AG10803 (cell line): Measurements from ENCODE around the gene LRRC75B.
"Not testable (repeated sequence)": the region's sequence is repeated elsewhere in the genome, so short reads cannot be mapped to it uniquely, and the experiment has no call there.

Experiments used
- DNase-seq: peaks from one replicate; pipeline ENCODE4 v3.0.0; 2010; ENCODE audit warnings: low read depth
- H3K4me3 ChIP-seq: 2 replicates; pipeline ENCODE4 v1.5.1; 2011; ENCODE audit warnings: mild to moderate bottlenecking, low read length, control low read depth
- CTCF ChIP-seq: conservative IDR thresholded peaks from 2 replicates; pipeline ENCODE4 v1.5.1; 2011; ENCODE audit warnings: mild to moderate bottlenecking, low read length, control low read depth, inconsistent platforms

The LRRC75B gene

DNA sequence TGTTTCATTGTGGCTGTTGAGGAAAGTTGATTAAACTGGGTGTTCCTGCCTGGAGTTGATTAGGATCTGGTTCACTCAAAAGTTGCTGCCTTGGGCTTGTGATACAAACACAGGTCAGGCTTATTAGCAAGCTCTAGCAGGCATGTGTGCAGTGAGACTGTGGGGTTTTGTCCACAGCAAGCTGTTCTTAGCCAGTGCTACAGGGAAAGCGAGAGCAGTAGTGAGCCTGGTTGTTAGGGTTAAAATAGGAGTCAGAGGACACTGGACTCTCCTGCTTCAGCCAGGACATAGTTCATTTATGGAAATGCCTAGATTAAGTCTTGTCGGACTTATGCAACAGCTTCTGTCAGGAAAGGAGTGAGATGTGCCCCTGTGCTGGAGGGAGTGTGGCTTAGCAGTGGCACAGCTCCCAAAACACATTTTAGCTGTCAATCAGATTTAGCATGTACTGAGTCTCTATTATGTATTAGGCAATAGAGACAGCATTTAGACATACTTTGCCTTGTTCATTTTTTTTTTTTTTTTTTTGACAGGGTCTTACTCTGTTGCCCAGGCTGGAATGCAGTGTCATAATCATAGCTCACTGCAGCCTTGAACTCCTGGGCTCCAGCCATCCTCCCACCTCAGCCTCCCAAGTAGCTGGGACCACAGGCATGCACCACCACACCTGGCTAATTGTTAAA is 28.4 kb downstream of the LRRC75B start:
- no peak overlapping the region for H3K4me3 ChIP-seq
- no peak for TF ChIP-seq CTCF
- DNase-seq, result peak; percentile 70

- DNase-seq, result no peak
- no peak overlapping the region for H3K4me3 ChIP-seq
- no peak for TF ChIP-seq CTCF
Measured at GRCh38 chr22:24563246-24563645, 29.6 kb downstream of the LRRC75B start.

DNA sequence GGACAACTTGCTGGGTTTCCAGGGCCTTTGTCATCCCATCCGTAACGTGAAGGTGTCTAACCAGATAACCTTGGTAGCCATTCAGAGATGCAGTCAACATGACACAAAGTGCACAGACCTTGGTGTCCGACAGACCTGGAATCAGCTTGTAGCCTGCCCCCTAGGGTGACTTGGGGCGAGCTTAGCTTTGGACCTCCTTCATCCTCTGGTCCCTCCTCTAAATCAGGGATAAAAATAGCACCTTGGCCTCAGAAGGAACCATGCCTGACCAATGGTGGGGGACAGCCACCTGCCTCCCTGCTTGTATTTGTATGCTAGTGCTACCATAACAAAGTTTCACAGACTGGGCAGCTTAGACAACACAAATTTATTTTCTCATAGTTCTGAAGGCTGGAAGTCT is 33.4 kb downstream of the LRRC75B start:
- H3K4me3 ChIP-seq, result no peak overlapping the region
- TF ChIP-seq CTCF, result no peak
- DNase-seq, result no peak

DNA sequence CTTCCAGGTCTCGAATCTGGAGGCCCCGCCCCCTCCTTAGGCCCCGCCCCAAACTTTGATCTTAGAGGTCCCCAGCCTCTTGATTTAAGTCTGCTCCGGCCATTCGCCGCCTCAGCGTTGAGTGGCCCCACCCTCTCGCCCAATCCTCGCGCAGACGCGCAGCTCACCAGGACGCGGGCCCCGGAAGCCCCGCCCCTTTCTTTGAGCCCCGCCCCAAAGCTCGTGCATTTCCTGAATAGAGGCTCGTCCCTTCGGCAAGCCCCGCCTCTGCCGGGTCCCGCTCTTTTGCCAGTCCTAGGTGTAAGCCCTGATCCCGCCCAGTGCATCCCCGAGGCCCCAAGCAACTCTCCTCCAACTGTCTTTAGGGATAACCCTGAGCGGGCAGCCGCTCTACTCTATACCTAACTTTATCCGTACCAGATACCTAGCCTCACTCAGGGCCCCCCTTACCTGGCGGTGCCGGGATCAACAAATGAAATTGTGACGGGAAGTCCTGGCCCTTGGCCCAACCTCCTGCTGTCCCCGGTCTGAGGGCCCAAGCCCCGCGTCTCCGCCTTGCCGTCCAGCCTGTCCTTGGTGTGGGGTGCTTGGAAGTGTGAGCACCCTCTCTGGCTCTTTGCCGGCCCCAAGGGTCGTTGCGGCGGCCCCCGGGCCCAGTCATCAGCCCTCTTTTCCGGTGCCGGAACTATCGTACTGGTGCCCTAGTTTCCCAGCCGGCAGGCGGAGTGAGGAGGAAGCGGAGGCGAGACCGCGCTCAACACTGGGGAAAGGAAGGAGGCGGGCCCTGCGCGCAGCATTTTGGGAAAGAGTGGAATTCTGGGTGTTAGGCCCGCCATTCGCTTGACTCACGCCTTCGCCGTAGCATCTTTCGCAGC is 37.5 kb downstream of the LRRC75B start, which contains the start of gene SNRPD3:
TSS of gene SNRPD3 (plus strand) at position 835 of the 875 bp plus-strand sequence. CDS start 1,676 bp downstream, outside the sequence.
- TF ChIP-seq CTCF, result no peak; the same call in 1 of the 2 replicates
- H3K4me3 ChIP-seq, result peak within 1 kb of the TSS; percentile 99
- DNase-seq, result peak; percentile 98

DNA sequence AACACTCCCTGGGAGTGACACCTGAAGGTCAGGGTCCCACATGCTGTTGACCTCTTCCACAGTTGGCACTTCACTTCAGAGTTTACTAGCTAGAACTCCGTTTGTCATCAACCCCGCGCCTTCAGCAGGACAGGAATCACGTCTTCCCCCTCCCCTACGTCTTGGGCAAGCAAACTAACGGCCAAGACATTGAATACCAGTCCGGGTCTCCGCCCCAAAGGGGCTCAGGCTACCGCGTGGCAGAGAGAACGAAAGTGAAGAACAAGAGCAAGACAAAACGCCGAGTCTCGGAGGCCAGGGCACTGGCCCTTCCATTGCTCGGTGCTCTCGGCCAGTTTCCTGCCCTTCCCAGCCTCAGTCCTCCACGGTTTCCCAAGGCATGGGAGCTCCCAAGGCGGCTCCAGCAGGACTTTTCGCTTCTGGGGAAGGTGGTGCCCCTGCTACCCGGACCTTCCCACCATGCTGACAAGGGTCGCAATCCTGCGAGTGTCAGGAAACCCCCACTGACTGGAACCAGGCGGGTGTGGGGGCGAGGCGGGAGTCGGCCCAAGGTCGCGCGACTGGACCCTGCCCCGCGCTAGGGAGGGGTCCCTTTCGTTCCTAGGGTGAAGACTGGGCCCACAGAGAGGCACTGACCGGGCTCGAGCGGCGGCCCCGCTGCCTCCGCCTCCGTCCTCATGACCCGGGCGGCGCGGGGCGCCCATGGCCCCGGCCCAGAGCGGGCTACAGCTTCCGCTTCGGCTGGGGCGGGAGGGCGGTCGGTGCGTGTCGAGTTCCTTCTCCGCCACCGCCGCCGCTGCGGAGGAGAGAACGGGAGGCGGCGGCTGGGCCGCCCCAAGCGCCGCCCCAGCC is 38.3 kb downstream of the LRRC75B start, which contains the start of gene GUCD1:
TSS of gene GUCD1 (minus strand) at position 826 of the 852 bp plus-strand sequence. CDS start at position 679, 147 bp downstream.
- H3K4me3 ChIP-seq, result peak within 1 kb of the TSS; percentile 99
- peak; percentile 37 for DNase-seq
- no peak for TF ChIP-seq CTCF

DNA sequence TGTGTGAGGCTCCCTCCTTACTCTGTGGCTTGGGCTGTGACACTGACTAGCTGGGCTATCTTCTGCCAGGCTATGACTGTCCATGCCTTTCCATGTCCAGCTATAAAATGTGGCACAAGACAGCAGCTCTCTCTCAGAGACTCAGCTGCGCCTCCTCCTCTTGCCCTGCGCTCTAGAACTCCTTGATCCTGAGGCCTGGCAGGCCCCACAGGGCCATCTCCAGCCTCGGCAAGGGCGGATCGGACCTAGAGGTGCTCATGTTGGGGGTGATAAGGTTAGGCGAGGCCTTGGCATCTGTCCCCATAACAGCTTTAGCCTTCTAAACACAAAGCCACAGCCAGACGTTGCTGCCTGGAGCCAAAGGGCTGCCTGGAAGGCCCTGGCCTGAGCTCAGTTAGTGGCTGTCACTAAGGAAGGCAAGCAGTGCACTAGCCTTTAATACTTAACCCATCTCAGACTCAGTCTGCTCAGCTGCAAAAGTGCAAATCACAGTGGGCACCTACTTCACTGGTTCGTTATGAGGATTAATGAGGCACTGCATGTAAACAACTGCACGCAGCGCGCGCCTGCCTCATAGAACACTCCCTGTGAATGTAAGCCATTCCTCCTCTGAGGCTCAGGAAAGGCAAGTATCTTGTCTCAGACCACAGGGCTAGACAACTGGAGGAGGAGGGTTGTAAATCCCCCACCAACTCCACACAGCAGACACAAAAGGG is 39.1 kb downstream of the LRRC75B start:
- H3K4me3 ChIP-seq, result peak overlapping the region; percentile 92
- DNase-seq, result peak; percentile 16

GRCh38 chr22:24552503-24553286 is 40.2 kb downstream of the LRRC75B start:
- not testable (repeated sequence) for DNase-seq
- 0 out of 2 replicates have a peak overlapping the region, but pooled peaks have one; percentile 92 for H3K4me3 ChIP-seq

More for the DNA sequence above, 39.1 kb downstream of the LRRC75B start:
- TF ChIP-seq CTCF, result no peak
